GM12872 (cell line): ENCODE measurements around the gene KCTD13.

ENCODE experiments used
- CTCF ChIP-seq: IDR thresholded peaks from 3 replicates; pipeline ENCODE4 v1.5.1; 2011; ENCODE audit warnings: low read depth, mild to moderate bottlenecking, low read length, moderate library complexity; ENCODE audit not compliant: insufficient read depth

KCTD13 gene, protein sequence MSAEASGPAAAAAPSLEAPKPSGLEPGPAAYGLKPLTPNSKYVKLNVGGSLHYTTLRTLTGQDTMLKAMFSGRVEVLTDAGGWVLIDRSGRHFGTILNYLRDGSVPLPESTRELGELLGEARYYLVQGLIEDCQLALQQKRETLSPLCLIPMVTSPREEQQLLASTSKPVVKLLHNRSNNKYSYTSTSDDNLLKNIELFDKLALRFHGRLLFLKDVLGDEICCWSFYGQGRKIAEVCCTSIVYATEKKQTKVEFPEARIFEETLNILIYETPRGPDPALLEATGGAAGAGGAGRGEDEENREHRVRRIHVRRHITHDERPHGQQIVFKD

DNA sequence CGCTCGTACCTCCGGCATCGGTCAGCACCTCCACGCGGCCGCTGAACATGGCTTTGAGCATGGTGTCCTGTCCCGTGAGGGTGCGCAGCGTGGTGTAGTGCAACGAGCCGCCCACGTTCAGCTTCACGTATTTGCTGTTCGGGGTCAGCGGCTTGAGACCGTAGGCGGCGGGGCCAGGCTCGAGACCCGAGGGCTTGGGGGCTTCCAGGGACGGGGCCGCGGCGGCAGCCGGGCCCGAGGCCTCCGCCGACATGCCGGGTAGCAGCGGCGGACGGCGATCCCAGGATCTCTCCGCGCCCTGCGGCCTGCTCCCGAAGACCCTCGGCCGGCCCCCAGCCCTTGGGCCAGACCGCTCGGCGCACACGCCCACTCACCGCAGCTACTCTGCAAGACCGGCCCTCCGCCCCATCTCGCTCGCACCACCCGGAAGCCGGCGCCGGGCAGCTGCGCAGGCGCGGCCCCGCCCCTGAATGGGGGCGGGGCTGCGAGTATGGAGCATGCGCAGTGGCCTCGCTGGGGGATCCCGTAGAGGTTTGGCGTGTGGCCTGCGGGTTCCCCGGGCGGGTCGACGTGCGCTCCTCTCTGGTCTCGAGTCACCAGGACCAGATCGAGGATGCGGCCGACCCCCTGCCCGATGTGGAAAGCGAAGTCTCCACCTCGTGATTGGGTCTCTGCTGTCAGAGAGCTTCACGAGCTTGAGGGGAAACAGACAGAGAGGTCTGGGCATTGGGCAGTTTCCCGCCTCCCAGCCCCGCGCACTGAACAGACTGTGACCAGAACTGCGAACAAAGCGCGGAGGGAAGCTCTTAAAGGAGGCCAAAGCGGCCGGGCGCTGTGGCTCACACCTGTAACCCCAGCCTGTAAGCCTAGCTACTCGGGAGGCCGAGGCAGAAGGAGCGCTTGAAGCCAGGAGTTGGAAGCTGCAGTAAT lies at the start of gene KCTD13:
Gene KCTD13, minus strand, starts transcription at position 446 of the 930 bp plus-strand sequence. Its CDS starts 193 bp downstream, at position 253.
- TF ChIP-seq CTCF: no peak

DNA sequence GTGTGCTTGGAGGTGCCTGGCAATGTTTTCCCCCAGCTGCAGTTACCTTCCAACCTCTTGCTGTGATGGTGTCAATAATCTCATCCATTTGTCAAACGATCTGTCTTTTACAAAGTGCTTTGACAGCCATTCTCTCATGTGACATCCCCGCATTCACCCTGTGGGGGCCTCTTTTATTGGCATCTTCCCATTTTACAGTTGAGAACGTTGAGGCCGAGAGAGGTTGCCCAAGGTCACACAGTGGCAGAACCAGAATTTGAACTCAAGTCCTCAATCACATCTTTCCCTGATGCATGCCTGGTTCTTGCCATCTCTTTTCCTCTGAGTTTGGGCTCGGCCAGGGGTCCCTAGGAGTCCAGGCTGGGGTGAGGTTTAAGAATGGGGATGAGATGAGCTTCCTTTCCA lies 49.1 kb upstream of the KCTD13 start:
- TF ChIP-seq CTCF: no peak

- TF ChIP-seq CTCF: no peak
Measured at GRCh38 chr16:29974291-29975133, 48.5 kb upstream of the KCTD13 start.

GRCh38 chr16:29973384-29974246 lies 47.6 kb upstream of the KCTD13 start, which contains the start of gene TAOK2:
Gene TAOK2 (plus strand): TSS chr16:29973868. CDS start chr16:29977773, 3,905 bp downstream.
- no peak for TF ChIP-seq CTCF

DNA sequence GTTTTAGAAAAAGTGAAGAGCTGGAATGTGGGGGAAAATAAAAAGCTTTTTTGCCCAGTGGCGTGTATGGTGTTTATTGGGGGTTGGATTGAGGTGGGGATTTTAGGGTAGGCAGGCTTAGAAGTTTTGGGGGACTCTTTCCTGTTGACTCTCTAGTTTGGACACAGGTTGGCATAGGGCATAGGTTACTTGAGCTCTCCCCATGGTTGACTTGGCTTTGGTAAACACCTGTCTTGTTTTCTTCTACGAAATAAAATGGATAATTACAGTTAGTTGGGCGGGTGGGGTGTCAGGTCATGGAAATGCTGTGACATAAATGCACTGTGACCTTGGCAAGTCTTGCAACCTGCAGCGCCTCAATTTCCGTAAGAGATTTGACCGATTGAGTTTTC lies 47.0 kb upstream of the KCTD13 start:
- TF ChIP-seq CTCF: no peak

GRCh38 chr16:29972500-29972899 lies 46.5 kb upstream of the KCTD13 start:
- no peak for TF ChIP-seq CTCF
